Fibroblast of lung (primary cell): Measurements from ENCODE around the gene CABCOCO1. TPM values are rescaled to one million over a fixed set of nuclear protein-coding genes. Genes with fewer than 3 reads are reported as not detected.
A peak's percentile ranks its signal among the peaks of the same experiment; 100 is the strongest.

ENCODE experiments used
- DNase-seq, 2 donors: peaks; one replicate each; pipeline versions ENCODE4 v3.0.0 to v3.0.0-alpha.2; 2010; ENCODE audit warnings: low read depth in 2 of 2
- H2AFZ ChIP-seq: 2 replicates; pipeline ENCODE4 v1.5.1; 2012; ENCODE audit warnings: low read length, control low read depth, inconsistent platforms
- H3K27ac ChIP-seq: 2 replicates; pipeline ENCODE4 v1.5.1; 2011; ENCODE audit warnings: low read length, control low read depth; ENCODE audit not compliant: insufficient read depth
- H3K27me3 ChIP-seq: 2 replicates; pipeline ENCODE4 v1.5.1; 2011; ENCODE audit warnings: mild to moderate bottlenecking, low read length; ENCODE audit not compliant: control insufficient read depth, insufficient read depth
- H3K36me3 ChIP-seq: 2 replicates; pipeline ENCODE4 v1.5.1; 2011; ENCODE audit warnings: low read length; ENCODE audit not compliant: control insufficient read depth, insufficient read depth
- H3K4me1 ChIP-seq: 2 replicates; pipeline ENCODE4 v1.5.1; 2011; ENCODE audit warnings: low read length; ENCODE audit not compliant: control insufficient read depth, insufficient read depth; ENCODE audit errors: extremely low read depth
- H3K4me2 ChIP-seq: 2 replicates; pipeline ENCODE4 v1.5.1; 2011; ENCODE audit warnings: low read length, control low read depth; ENCODE audit not compliant: insufficient read depth; ENCODE audit errors: extremely low read depth
- H3K4me3 ChIP-seq, 4 experiments: fragments of 200-600 bp in 1 of 4; sonication (generic) in 1 of 4; replicated peaks in 1 of 4; 2 replicates each; pipeline ENCODE4 v1.5.1; 2011 to 2016; ENCODE audit warnings: low read length in 4 of 4, low read depth in 3 of 4, mild to moderate bottlenecking in 3 of 4, control low read depth in 2 of 4, inconsistent platforms in 1 of 4, mixed read lengths in 1 of 4; ENCODE audit not compliant: insufficient read depth in 1 of 4; ENCODE audit errors: control extremely low read depth in 1 of 4
- H3K79me2 ChIP-seq: 2 replicates; pipeline ENCODE4 v1.5.1; 2012; ENCODE audit warnings: mild to moderate bottlenecking, low read length, inconsistent platforms; ENCODE audit not compliant: control insufficient read depth, insufficient read depth
- H3K9ac ChIP-seq: 2 replicates; pipeline ENCODE4 v1.5.1; 2011; ENCODE audit warnings: mild to moderate bottlenecking, low read length, control low read depth; ENCODE audit not compliant: insufficient read depth
- H3K9me3 ChIP-seq: 2 replicates; pipeline ENCODE4 v1.5.1; 2012; ENCODE audit warnings: low read depth, low read length; ENCODE audit not compliant: control insufficient read depth, insufficient read depth
- H4K20me1 ChIP-seq: 2 replicates; pipeline ENCODE4 v1.5.1; 2011; ENCODE audit warnings: low read length; ENCODE audit not compliant: control insufficient read depth, insufficient read depth; ENCODE audit errors: extremely low read depth
- EZH2 ChIP-seq: IDR thresholded peaks from 2 replicates; pipeline ENCODE4 v1.5.1; 2012; ENCODE audit warnings: low read length, control low read depth, mild to moderate bottlenecking; ENCODE audit errors: missing control alignments
- polyA plus RNA-seq, 2 donors: library from polyadenylated mRNA; depleted of rRNA in 1 of 2; stranded (reverse) in 1 of 2; unstranded in 1 of 2; fragments of >200 nt; gene quantifications; 2 replicates each; pipeline ENCODE4 v1.2.1, GENCODE V29; 2011 to 2012; ENCODE audit warnings: missing spikeins in 1 of 2
- total RNA-seq: library from RNA; depleted of rRNA; stranded (reverse); fragments of >200 nt; gene quantifications from 2 replicates; pipeline ENCODE4 v1.2.1, GENCODE V29; 2014
- TF ChIP-seq, protein P1 (sequence below), 2 donors: IDR thresholded peaks in 1 of 2; conservative IDR thresholded peaks in 1 of 2; 1 replicate in 1 of 2; 2 replicates in 1 of 2; pipeline ENCODE4 v1.5.1; 2011 to 2012; ENCODE audit warnings: low read length in 2 of 2, control low read depth in 1 of 2, inconsistent platforms in 1 of 2, low read depth in 1 of 2, mild to moderate bottlenecking in 1 of 2

The CABCOCO1 gene
- total and polyA plus RNA-seq, 2 donors (not counting 1 experiment from before 2014, with no cell fraction given), result 0.83 to 1.6 TPM

DNA sequence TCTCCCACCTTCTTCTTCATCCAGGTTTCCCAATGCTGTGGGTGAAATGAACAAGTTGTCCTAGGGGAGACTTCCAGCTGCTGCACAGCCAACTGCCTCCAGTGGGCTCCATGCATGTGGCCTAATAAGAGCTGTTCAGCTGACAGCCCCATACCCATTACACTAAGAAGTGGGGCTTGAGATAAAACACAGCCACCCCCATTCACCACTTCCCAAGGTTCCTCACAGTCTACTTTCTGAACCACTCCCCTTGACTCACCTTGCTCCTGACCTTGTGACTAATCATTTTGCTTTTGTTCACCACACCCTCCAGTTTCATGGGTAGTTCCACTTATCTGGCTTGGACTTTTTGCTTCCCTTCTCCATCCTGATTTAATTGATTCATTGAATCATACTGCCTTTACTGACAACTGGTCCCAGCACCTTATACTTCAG is 119.3 kb downstream of the CABCOCO1 start:
- DNase-seq, result peak in 1 of 2 donors; percentile 55
- TF ChIP-seq, protein P1, sequence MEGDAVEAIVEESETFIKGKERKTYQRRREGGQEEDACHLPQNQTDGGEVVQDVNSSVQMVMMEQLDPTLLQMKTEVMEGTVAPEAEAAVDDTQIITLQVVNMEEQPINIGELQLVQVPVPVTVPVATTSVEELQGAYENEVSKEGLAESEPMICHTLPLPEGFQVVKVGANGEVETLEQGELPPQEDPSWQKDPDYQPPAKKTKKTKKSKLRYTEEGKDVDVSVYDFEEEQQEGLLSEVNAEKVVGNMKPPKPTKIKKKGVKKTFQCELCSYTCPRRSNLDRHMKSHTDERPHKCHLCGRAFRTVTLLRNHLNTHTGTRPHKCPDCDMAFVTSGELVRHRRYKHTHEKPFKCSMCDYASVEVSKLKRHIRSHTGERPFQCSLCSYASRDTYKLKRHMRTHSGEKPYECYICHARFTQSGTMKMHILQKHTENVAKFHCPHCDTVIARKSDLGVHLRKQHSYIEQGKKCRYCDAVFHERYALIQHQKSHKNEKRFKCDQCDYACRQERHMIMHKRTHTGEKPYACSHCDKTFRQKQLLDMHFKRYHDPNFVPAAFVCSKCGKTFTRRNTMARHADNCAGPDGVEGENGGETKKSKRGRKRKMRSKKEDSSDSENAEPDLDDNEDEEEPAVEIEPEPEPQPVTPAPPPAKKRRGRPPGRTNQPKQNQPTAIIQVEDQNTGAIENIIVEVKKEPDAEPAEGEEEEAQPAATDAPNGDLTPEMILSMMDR (conservative IDR thresholded peaks at IDR 0.05 in 1 of 2, IDR thresholded peaks at IDR 0.05 in 1 of 2; ENCODE audit: low read depth in 1 of 2, low read length in 2 of 2), result no peak
- TF ChIP-seq EZH2, result no peak
- Histone ChIP-seq H3K36me3 (no peaks in the 10 kb centered on the region), H3K27ac (no peak overlapping the region), H2AFZ (no peak overlapping the region), H4K20me1 (no peaks in the 10 kb centered on the region), H3K79me2 (no peaks in the 10 kb centered on the region), H3K27me3 (no peaks in the 10 kb centered on the region), H3K9ac (no peak overlapping the region), H3K4me1 (peaks cover 4% of the 10 kb centered on the region), H3K4me3 (no peak overlapping the region), H3K4me2 (no peak overlapping the region), H3K9me3 (no peaks in the 10 kb centered on the region)

DNA sequence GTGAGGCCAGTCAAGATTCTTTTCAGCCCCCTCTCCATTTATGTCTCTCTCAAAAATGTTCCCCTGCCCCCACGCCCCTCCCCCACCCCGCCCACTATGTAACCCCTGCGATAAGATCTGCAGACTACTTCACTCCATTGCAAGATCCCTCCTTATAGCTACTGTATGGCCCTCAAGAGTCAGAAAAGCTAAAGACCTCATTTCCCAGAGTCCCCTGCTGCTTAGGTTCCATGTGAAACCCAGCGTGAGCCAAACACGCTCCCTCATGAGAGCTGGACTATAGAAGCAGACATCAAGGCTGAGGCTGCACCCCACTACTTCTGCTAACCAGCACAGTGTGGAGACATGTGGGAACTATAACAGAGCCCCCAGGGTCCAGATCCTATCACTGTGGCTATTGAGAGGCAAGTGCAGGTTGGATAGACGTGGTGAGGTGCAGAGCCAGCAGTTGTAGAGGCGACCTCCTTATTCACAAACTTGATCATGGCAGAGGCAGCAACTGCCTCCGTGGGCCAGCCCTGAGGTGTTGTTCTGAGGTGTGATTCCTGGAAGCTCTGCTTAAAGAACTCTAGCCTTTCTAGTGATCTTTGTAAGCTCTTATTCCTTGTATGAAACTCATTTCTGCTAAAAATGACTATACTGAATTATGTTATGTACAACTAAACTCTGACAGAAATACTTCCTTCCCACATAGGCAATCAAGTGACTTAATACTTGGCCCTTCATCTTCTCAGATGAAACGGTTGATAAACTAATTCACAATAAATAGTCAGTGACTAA is 121.8 kb downstream of the CABCOCO1 start:
- Histone ChIP-seq H3K27ac (no peak overlapping the region), H4K20me1 (no peaks in the 10 kb centered on the region), H3K4me1 (peaks cover 8% of the 10 kb centered on the region), H3K9ac (no peak overlapping the region), H3K36me3 (no peaks in the 10 kb centered on the region), H3K9me3 (no peaks in the 10 kb centered on the region), H3K4me2 (no peak overlapping the region), H2AFZ (no peak overlapping the region), H3K4me3 (no peak overlapping the region), H3K27me3 (no peaks in the 10 kb centered on the region), H3K79me2 (no peaks in the 10 kb centered on the region)
- DNase-seq, result peak in 1 of 2 donors; percentile 63
- TF ChIP-seq, protein P1 (conservative IDR thresholded peaks at IDR 0.05 in 1 of 2, IDR thresholded peaks at IDR 0.05 in 1 of 2; ENCODE audit: low read depth in 1 of 2, low read length in 2 of 2), result no peak
- TF ChIP-seq EZH2, result no peak

DNA sequence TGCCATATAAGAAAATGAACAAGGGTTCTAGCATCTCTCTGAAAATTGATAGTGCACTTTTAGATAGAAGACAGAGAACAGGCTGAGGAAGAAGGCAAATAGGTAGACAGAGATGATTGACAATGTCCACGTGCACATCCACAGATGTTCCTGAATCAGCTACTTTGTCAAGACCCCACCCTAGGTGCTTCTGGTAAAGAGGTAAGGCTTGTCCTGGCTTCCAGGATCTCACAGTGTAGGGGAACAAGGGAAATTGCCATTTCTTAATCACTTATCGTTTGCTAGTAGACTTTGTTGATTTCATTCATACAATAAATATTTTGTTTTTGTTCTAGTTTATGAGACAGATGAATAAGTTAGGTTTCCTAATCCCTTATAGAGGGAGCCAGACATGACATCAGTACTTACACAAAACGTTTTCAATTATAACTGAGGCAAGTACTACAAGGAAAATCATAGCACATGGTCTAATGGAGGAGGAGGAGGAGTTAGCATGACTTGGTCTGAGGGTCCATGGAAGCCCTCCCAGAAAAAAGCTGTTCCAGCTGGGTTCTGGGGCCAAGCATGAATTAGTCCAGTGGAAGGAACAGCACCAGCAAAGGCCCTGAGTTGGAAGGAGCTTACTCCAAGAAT is 122.9 kb downstream of the CABCOCO1 start:
- Histone ChIP-seq H4K20me1 (no peaks in the 10 kb centered on the region), H3K36me3 (no peaks in the 10 kb centered on the region), H3K4me3 (no peak overlapping the region), H3K4me1 (peaks cover 8% of the 10 kb centered on the region), H3K27ac (no peak overlapping the region), H3K4me2 (no peak overlapping the region), H2AFZ (no peak overlapping the region), H3K9me3 (no peaks in the 10 kb centered on the region), H3K27me3 (no peaks in the 10 kb centered on the region), H3K9ac (no peak overlapping the region), H3K79me2 (no peaks in the 10 kb centered on the region)
- peak in 1 of 2 donors; percentile 19 for DNase-seq
- TF ChIP-seq, protein P1 (conservative IDR thresholded peaks at IDR 0.05 in 1 of 2, IDR thresholded peaks at IDR 0.05 in 1 of 2; ENCODE audit: low read depth in 1 of 2, low read length in 2 of 2), result no peak
- TF ChIP-seq EZH2, result no peak
